ENCODE measurements around the gene SLC25A41. TPM values are rescaled to one million over a fixed set of nuclear protein-coding genes. Genes with fewer than 3 reads are reported as not detected.

SLC25A41 gene
- polyA plus RNA-seq, 1 donor (not counting 4 experiments of a cell fraction or from before 2014, with no cell fraction given), result not detected

DNA sequence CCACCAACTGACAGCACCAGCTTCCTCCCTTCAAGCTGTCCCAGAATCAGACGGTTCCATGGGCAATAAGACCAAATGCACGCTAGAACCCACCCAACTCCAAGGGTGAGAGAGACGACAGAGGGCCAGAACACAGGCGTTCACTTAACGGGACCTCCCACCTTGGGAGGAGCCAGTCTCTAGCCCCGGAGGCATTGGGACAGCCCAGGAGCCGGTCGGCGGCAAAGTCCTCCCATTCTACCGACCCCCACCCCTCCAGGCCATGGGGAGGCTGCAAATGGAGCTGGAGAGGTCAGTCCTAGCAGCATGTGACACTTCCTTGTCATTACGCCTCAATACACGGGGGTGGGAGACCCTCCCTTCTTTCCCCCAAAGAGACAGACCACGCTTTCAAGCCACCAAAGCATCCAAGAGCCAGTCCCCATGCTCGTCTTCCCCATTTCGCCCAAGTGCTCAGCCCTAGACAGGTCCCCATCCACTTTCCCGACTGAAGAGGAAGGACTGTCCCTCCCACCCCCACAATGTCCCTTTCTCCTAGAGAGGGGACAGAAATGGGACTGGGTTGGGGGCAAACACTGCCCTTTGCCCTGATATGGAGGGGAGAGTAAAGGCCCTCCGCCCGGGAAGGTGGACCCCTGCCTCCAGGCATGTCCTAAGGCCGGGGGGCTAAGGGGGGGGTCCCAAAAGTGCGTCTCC is 9.9 kb downstream of the SLC25A41 start:
- dilution Hi-C loops (cut with MboI; ENCODE audit: extremely low pct_ligation_motif_present, low sequenced_read_pairs), result no loop called here
- FAIRE-seq (peak; percentile 26), DNase-seq (ENCODE audit: low read depth, low spot score) (no peak)
- TF ChIP-seq EZH2 (IDR thresholded peaks at IDR 0.05; ENCODE audit: low read length) (no peak), CTCF (optimal IDR thresholded peaks at IDR 0.05 in 1 of 3, IDR thresholded peaks at IDR 0.05 in 1 of 3, conservative IDR thresholded peaks at IDR 0.05 in 1 of 3; ENCODE audit: extremely low read depth in 1 of 3, insufficient read depth in 2 of 3, low read length in 3 of 3) (no peak)
- Histone ChIP-seq H3K36me3 (ENCODE audit: control insufficient read depth in 2 of 2, extremely low read depth in 1 of 2, insufficient read depth in 2 of 2, low read length in 2 of 2) (peaks cover 18 to 33% of the 10 kb centered on the region in 2 experiments), H3K27ac (ENCODE audit: control insufficient read depth, insufficient read depth, low read length) (peak overlapping the region; percentile 69), H3K4me3 (ENCODE audit: control insufficient read depth in 2 of 3, extremely low read depth in 1 of 3, insufficient read depth in 2 of 3, low read depth in 1 of 3, low read length in 3 of 3) (peak overlapping the region; percentile 81 to 94 (median 90)), H3K79me2 (ENCODE audit: control insufficient read depth, insufficient read depth, low read length) (peaks cover 56% of the 10 kb centered on the region), H2AFZ (ENCODE audit: control insufficient read depth, low read length) (no peak overlapping the region), H4K20me1 (ENCODE audit: control insufficient read depth, extremely low read depth, insufficient read depth, low read length) (peaks cover 14% of the 10 kb centered on the region), H3K9me1 (ENCODE audit: control insufficient read depth, extremely low read depth, insufficient read depth, low read length) (peaks cover 2% of the 10 kb centered on the region), H3K27me3 (ENCODE audit: control insufficient read depth, extremely low read depth, insufficient read depth, low read length) (no peaks in the 10 kb centered on the region), H3K9me3 (ENCODE audit: control insufficient read depth, low read depth, low read length) (no peaks in the 10 kb centered on the region), H3K9ac (ENCODE audit: control insufficient read depth, extremely low read depth, insufficient read depth, low read length) (peak overlapping the region; percentile 91), H3K4me2 (ENCODE audit: control insufficient read depth, extremely low read depth, insufficient read depth, low read depth, low read length) (peak overlapping the region; percentile 91), H3K4me1 (ENCODE audit: control insufficient read depth, extremely low read depth, insufficient read depth, low read length) (peaks cover 11% of the 10 kb centered on the region)

GRCh38 chr19:6421075-6422014 is 12.2 kb downstream of the SLC25A41 start:
- peaks cover 2% of the 10 kb centered on the region for H3K9me1 ChIP-seq (ENCODE audit: control insufficient read depth, extremely low read depth, insufficient read depth, low read length)
- no peaks in the 10 kb centered on the region for H3K9me3 ChIP-seq (ENCODE audit: control insufficient read depth, low read depth, low read length)
- no peak overlapping the region for H2AFZ ChIP-seq (ENCODE audit: control insufficient read depth, low read length)
- no peaks in the 10 kb centered on the region for H3K27me3 ChIP-seq (ENCODE audit: control insufficient read depth, extremely low read depth, insufficient read depth, low read length)
- peaks cover 14% of the 10 kb centered on the region for H4K20me1 ChIP-seq (ENCODE audit: control insufficient read depth, extremely low read depth, insufficient read depth, low read length)
- no peak for DNase-seq (ENCODE audit: low read depth, low spot score)
- no peak overlapping the region for H3K9ac ChIP-seq (ENCODE audit: control insufficient read depth, extremely low read depth, insufficient read depth, low read length)
- H3K27ac ChIP-seq (ENCODE audit: control insufficient read depth, insufficient read depth, low read length), result no peak overlapping the region
- peaks cover 31 to 51% of the 10 kb centered on the region in 2 experiments for H3K36me3 ChIP-seq (ENCODE audit: control insufficient read depth in 2 of 2, extremely low read depth in 1 of 2, insufficient read depth in 2 of 2, low read length in 2 of 2)
- no peak overlapping the region for H3K4me3 ChIP-seq (ENCODE audit: control insufficient read depth in 2 of 3, extremely low read depth in 1 of 3, insufficient read depth in 2 of 3, low read depth in 1 of 3, low read length in 3 of 3)
- TF ChIP-seq CTCF (optimal IDR thresholded peaks at IDR 0.05 in 1 of 3, IDR thresholded peaks at IDR 0.05 in 1 of 3, conservative IDR thresholded peaks at IDR 0.05 in 1 of 3; ENCODE audit: extremely low read depth in 1 of 3, insufficient read depth in 2 of 3, low read length in 3 of 3) (no peak), EZH2 (IDR thresholded peaks at IDR 0.05; ENCODE audit: low read length) (no peak)
- H3K4me1 ChIP-seq (ENCODE audit: control insufficient read depth, extremely low read depth, insufficient read depth, low read length), result peaks cover 11% of the 10 kb centered on the region
- no peak overlapping the region for H3K4me2 ChIP-seq (ENCODE audit: control insufficient read depth, extremely low read depth, insufficient read depth, low read depth, low read length)
- peaks cover 62% of the 10 kb centered on the region for H3K79me2 ChIP-seq (ENCODE audit: control insufficient read depth, insufficient read depth, low read length)
- dilution Hi-C loops (cut with MboI; ENCODE audit: extremely low pct_ligation_motif_present, low sequenced_read_pairs), result no loop called here
- no peak for FAIRE-seq
